Fibroblast of villous mesenchyme (primary cell): ENCODE measurements around the gene ZNF580. TPM values are rescaled to one million over a fixed set of nuclear protein-coding genes. Genes with fewer than 3 reads are reported as not detected.
A peak's percentile ranks its signal among the peaks of the same experiment; 100 is the strongest.

Experiments
- DNase-seq: peaks from one replicate; pipeline ENCODE4 v3.0.0-alpha.2; 2010; ENCODE audit warnings: low read depth
- H3K4me3 ChIP-seq: 2 replicates; pipeline ENCODE4 v1.5.1; 2011; ENCODE audit warnings: low read depth, mild to moderate bottlenecking, low read length
- CTCF ChIP-seq: IDR thresholded peaks from 2 replicates; pipeline ENCODE4 v1.5.1; 2012; ENCODE audit warnings: low read depth, mild to moderate bottlenecking, low read length; ENCODE audit not compliant: insufficient read depth
- total RNA-seq: library from RNA; depleted of rRNA; stranded (reverse); fragments of >200 nt; gene quantifications from 2 replicates; pipeline ENCODE4 v1.2.3, GENCODE V29; 2012

ZNF580 gene
- total RNA-seq, 1 donor: 5.6 TPM

- peak; percentile 31 for DNase-seq
- no peak for TF ChIP-seq CTCF
These were observed 1.6 kb downstream of the ZNF580 start for GRCh38 chr19:55642153-55643002.

GRCh38 chr19:55643003-55643886 is 2.4 kb downstream of the ZNF580 start, which contains the start of gene ZNF581:
Gene ZNF581, plus strand, starts transcription at chr19:55643649. Its CDS starts 923 bp downstream, at chr19:55644572.
- peak; percentile 79 for DNase-seq
- TF ChIP-seq CTCF: no peak
- peak within 1 kb of the TSS; percentile 72 for H3K4me3 ChIP-seq

More at GRCh38 chr19:55642153-55643002, 1.6 kb downstream of the ZNF580 start:
- H3K4me3 ChIP-seq: peak overlapping the region; percentile 72

GRCh38 chr19:55643887-55644176 is 3.0 kb downstream of the ZNF580 start:
- H3K4me3 ChIP-seq: peak overlapping the region; percentile 72
- TF ChIP-seq CTCF: no peak
- DNase-seq: no peak

- TF ChIP-seq CTCF: no peak
- peak overlapping the region; percentile 72 for H3K4me3 ChIP-seq
- no peak for DNase-seq
These were observed 3.5 kb downstream of the ZNF580 start for GRCh38 chr19:55644191-55644833.

- H3K4me3 ChIP-seq: peak overlapping the region; percentile 72
- DNase-seq: no peak
These were observed 4.2 kb downstream of the ZNF580 start for GRCh38 chr19:55644842-55645511.

More at GRCh38 chr19:55644842-55645511, 4.2 kb downstream of the ZNF580 start:
- TF ChIP-seq CTCF: no peak
